HL-60 (cell line): ENCODE data around the gene ITFG1.

Source experiments
- CTCF ChIP-seq: IDR thresholded peaks from one replicate; pipeline ENCODE4 v1.5.1; 2011; ENCODE audit warnings: low read length, control low read depth, inconsistent platforms; ENCODE audit not compliant: insufficient read depth
- GABPA ChIP-seq: IDR thresholded peaks from 2 replicates; pipeline ENCODE4 v1.6.1; 2012; ENCODE audit warnings: low read depth
- POLR2AphosphoS5 ChIP-seq: IDR thresholded peaks from 2 replicates; pipeline ENCODE4 v1.6.1; 2012; ENCODE audit warnings: low read depth

GRCh38 chr16:47504599-47504998, 43.7 kb upstream of the ITFG1 start:
- TF ChIP-seq CTCF (no peak), GABPA (no peak), POLR2AphosphoS5 (no peak)
